GM13977 (cell line): ENCODE measurements around the gene TTLL10.
"Not testable (repeated sequence)": the region's sequence is repeated elsewhere in the genome, so short reads cannot be mapped to it uniquely, and the experiment has no call there.

Experiments used
- DNase-seq: peaks from one replicate; pipeline ENCODE4 v3.0.0; 2012; ENCODE audit warnings: low spot score
- in situ Hi-C: fragments of 300-500 bp; cut with MboI; formaldehyde crosslinking; loops from one replicate; pipeline ENCODE4 v1.12.0; 2022; ENCODE audit warnings: low sequenced_read_pairs, low pct_unique_long_range_greater_than_20kb, mixed read lengths, inconsistent platforms; ENCODE audit not compliant: unreplicated experiment
- TF ChIP-seq, protein P1 (sequence below): IDR thresholded peaks from 2 replicates; pipeline ENCODE4 v1.5.1; 2012; ENCODE audit warnings: mild to moderate bottlenecking, control low read depth; ENCODE audit not compliant: insufficient read depth; ENCODE audit errors: extremely low read depth, missing control alignments

Gene TTLL10

GRCh38 chr1:1141244-1141910, 32.3 kb upstream of the TTLL10 start:
- in situ Hi-C loops, result no loop called here
- TF ChIP-seq, protein P1, sequence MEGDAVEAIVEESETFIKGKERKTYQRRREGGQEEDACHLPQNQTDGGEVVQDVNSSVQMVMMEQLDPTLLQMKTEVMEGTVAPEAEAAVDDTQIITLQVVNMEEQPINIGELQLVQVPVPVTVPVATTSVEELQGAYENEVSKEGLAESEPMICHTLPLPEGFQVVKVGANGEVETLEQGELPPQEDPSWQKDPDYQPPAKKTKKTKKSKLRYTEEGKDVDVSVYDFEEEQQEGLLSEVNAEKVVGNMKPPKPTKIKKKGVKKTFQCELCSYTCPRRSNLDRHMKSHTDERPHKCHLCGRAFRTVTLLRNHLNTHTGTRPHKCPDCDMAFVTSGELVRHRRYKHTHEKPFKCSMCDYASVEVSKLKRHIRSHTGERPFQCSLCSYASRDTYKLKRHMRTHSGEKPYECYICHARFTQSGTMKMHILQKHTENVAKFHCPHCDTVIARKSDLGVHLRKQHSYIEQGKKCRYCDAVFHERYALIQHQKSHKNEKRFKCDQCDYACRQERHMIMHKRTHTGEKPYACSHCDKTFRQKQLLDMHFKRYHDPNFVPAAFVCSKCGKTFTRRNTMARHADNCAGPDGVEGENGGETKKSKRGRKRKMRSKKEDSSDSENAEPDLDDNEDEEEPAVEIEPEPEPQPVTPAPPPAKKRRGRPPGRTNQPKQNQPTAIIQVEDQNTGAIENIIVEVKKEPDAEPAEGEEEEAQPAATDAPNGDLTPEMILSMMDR, result no peak
- no peak for DNase-seq

DNA sequence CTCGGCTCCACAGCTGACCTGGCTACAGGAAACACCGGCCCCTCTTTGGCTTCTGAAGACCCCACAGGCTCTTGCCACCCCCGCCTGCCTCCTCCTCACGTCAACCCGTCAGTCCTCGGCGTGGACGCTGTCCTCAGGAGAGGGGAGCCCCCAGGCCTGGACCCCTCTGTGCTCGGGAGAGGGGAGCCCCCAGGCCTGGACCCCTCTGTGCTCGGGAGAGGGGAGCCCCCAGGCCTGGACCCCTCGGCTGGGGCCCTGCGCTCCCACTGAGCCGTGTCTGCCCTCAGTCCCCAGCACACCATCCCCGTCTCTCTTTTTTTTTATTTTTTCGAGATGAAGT, 31.8 kb upstream of the TTLL10 start:
- in situ Hi-C loops, result no loop called here
- TF ChIP-seq, protein P1, result no peak

DNA sequence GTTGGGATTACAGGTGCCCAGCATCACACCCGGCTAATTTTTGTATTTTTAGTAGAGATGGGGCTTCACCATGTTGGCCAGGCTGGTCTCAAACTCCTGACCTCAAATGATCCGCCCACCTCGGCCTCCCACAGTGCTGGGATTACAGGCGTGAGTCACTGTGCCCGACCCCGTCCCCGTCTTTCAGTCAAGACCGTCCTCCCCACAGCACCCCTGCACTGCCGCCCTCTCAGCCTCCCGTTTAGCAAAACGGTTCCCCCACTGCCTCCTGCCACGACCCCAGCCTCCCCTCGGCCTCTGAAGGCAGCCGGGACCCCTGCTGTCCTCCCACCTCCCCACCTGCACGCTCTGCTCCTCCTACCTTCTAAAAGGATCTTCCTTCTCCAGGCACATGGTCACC, 31.3 kb upstream of the TTLL10 start:
- DNase-seq, in situ Hi-C loops: not testable (repeated sequence)

More for the DNA sequence above, 31.8 kb upstream of the TTLL10 start:
- DNase-seq, result no peak

- no peak for DNase-seq
- TF ChIP-seq, protein P1, result no peak
- in situ Hi-C loops, result no loop called here
These were observed 30.8 kb upstream of the TTLL10 start for GRCh38 chr1:1142844-1143243.

- TF ChIP-seq, protein P1, result no peak
- in situ Hi-C loops, result no loop called here
- no peak for DNase-seq
These were observed 30.0 kb upstream of the TTLL10 start for GRCh38 chr1:1143636-1144035.

DNA sequence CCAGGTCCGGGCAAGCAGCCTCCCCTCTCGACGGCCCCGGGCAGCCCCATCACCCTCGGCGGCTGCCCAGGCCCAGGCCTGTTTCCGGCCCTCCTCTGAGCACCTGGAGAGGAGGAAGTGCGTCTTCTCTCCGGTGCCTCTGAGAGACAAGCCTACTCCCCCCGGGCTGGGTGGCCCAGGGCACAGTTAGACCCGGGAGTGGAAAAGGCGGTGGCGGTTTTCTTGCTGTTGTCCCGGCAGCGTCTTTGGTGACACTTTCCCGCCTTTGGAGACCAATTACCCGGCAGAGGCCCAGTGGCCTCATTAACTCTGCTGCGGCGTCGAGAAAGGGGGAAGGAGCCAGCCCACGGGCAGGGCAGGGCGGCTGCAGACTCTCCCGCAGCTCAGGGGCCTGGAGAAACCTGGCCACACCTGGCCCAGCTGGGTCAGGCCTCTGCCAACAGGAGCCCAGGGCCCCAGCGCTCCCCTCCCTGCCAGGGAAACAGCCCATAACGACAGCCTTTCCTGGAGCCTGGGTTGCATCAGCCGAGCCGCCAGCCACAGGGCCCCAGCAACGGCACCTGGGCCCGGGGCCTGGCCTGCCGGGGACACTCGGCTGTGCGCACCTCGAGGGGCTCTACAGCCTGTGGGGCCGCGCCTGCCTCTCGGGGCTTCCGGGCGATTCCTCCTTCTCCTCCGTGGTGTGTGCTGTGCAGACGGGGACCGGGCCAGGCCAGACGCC, 29.4 kb upstream of the TTLL10 start:
- TF ChIP-seq, protein P1, result no peak
- in situ Hi-C loops, result no loop called here
- peak; percentile 70 for DNase-seq

- no peak for DNase-seq
- in situ Hi-C loops, result no loop called here
- TF ChIP-seq, protein P1, result no peak
These were observed 28.7 kb upstream of the TTLL10 start for GRCh38 chr1:1144843-1145546.
